Dermis microvascular lymphatic vessel endothelial cell (primary cell): ENCODE data around the gene PPP2R2C. TPM values are rescaled to one million over a fixed set of nuclear protein-coding genes. Genes with fewer than 3 reads are reported as not detected.
A peak's percentile ranks its signal among the peaks of the same experiment; 100 is the strongest.

Source experiments
- DNase-seq, 2 donors: peaks; one replicate each; pipeline versions ENCODE4 v3.0.0 to v3.0.0-alpha.2; 2010; ENCODE audit warnings: low read depth in 2 of 2
- total RNA-seq: library from RNA; depleted of rRNA; stranded (reverse); fragments of >200 nt; gene quantifications from 2 replicates; pipeline ENCODE4 v1.2.1, GENCODE V29; 2014

The PPP2R2C gene
- total RNA-seq, 1 donor from 2014 or later: 0.39 TPM

- DNase-seq: no peak
Observed at GRCh38 chr4:6449746-6450369, 22.6 kb downstream of the PPP2R2C start.

- no peak for DNase-seq
Observed at GRCh38 chr4:6449335-6449734, 23.1 kb downstream of the PPP2R2C start.

- DNase-seq: no peak
Observed at GRCh38 chr4:6448476-6449170, 23.8 kb downstream of the PPP2R2C start.

GRCh38 chr4:6447672-6448171 is 24.7 kb downstream of the PPP2R2C start:
- DNase-seq: no peak

- DNase-seq: peak in 1 of 2 donors; percentile 6
Observed at GRCh38 chr4:6446538-6447451, 25.6 kb downstream of the PPP2R2C start.

GRCh38 chr4:6446130-6446482 is 26.3 kb downstream of the PPP2R2C start:
- DNase-seq: no peak

- DNase-seq: no peak
Observed at GRCh38 chr4:6445403-6446129, 26.8 kb downstream of the PPP2R2C start.

GRCh38 chr4:6444582-6444981 is 27.8 kb downstream of the PPP2R2C start:
- DNase-seq: no peak

- no peak for DNase-seq
Observed at GRCh38 chr4:6443035-6444023, 29.1 kb downstream of the PPP2R2C start.

GRCh38 chr4:6442555-6442954 is 29.9 kb downstream of the PPP2R2C start:
- no peak for DNase-seq

GRCh38 chr4:6441758-6442157 is 30.7 kb downstream of the PPP2R2C start:
- DNase-seq: no peak

GRCh38 chr4:6441202-6441582 is 31.2 kb downstream of the PPP2R2C start:
- no peak for DNase-seq

- no peak for DNase-seq
Observed at GRCh38 chr4:6440506-6441201, 31.8 kb downstream of the PPP2R2C start.

GRCh38 chr4:6439120-6439762 is 33.2 kb downstream of the PPP2R2C start:
- DNase-seq: no peak

- DNase-seq: no peak
Observed at GRCh38 chr4:6437826-6438238, 34.6 kb downstream of the PPP2R2C start.

- DNase-seq: no peak
Observed at GRCh38 chr4:6435010-6435409, 37.4 kb downstream of the PPP2R2C start.

GRCh38 chr4:6430927-6431326 is 41.5 kb downstream of the PPP2R2C start:
- no peak for DNase-seq

- no peak for DNase-seq
Observed at GRCh38 chr4:6427439-6428090, 44.8 kb downstream of the PPP2R2C start.
